ENCODE results near the gene ASIC3.

- TF ChIP-seq POLR2A (IDR thresholded peaks at IDR 0.05), result no peak
- TF ChIP-seq, protein P1, sequence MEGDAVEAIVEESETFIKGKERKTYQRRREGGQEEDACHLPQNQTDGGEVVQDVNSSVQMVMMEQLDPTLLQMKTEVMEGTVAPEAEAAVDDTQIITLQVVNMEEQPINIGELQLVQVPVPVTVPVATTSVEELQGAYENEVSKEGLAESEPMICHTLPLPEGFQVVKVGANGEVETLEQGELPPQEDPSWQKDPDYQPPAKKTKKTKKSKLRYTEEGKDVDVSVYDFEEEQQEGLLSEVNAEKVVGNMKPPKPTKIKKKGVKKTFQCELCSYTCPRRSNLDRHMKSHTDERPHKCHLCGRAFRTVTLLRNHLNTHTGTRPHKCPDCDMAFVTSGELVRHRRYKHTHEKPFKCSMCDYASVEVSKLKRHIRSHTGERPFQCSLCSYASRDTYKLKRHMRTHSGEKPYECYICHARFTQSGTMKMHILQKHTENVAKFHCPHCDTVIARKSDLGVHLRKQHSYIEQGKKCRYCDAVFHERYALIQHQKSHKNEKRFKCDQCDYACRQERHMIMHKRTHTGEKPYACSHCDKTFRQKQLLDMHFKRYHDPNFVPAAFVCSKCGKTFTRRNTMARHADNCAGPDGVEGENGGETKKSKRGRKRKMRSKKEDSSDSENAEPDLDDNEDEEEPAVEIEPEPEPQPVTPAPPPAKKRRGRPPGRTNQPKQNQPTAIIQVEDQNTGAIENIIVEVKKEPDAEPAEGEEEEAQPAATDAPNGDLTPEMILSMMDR (IDR thresholded peaks at IDR 0.05), result no peak
Observed at GRCh38 chr7:151007469-151007898, 40.8 kb upstream of the ASIC3 start.

Measured in Peyer's patch (tissue), 4 donors.